OCI-LY1 (cell line): Measurements from ENCODE around the gene DGCR2.

ENCODE experiments used
- H2AFZ ChIP-seq: fragments of 200-600 bp; sonication (generic), shearing (Covaris generic); 2 replicates; pipeline ENCODE4 v1.6.0; 2014; ENCODE audit warnings: antibody characterized with exemption, mild to moderate bottlenecking, low read length
- H3F3A ChIP-seq: fragments of 200-600 bp; sonication (generic), shearing (Covaris generic); 2 replicates; pipeline ENCODE4 v1.6.0; 2014; ENCODE audit warnings: mild to moderate bottlenecking, antibody characterized with exemption, low read length, moderate library complexity; ENCODE audit not compliant: insufficient read depth
- H3K27ac ChIP-seq: fragments of 200-600 bp; sonication (generic); 2 replicates; pipeline ENCODE4 v1.5.1; 2014; ENCODE audit warnings: low read length, mixed run types, mild to moderate bottlenecking, low read depth; ENCODE audit not compliant: poor library complexity, severe bottlenecking
- H3K27me3 ChIP-seq: fragments of 200-600 bp; sonication (generic); 2 replicates; pipeline ENCODE4 v1.6.0; 2014; ENCODE audit warnings: antibody characterized with exemption, mild to moderate bottlenecking, low read length, moderate library complexity; ENCODE audit not compliant: insufficient read depth
- H3K36me3 ChIP-seq: fragments of 200-600 bp; sonication (generic); 2 replicates; pipeline ENCODE4 v1.6.1; 2014; ENCODE audit warnings: mild to moderate bottlenecking, antibody characterized with exemption, low read length, moderate library complexity, mixed read lengths; ENCODE audit not compliant: insufficient read depth
- H3K4me1 ChIP-seq: fragments of 200-600 bp; sonication (generic); 2 replicates; pipeline ENCODE4 v1.5.1; 2014; ENCODE audit warnings: mild to moderate bottlenecking, low read length, moderate library complexity; ENCODE audit not compliant: insufficient read depth, severe bottlenecking
- H3K4me2 ChIP-seq: fragments of 200-600 bp; sonication (generic), shearing (Covaris generic); 2 replicates; pipeline ENCODE4 v1.6.1; 2014; ENCODE audit warnings: low read length
- H3K4me3 ChIP-seq: fragments of 200-600 bp; sonication (generic); 2 replicates; pipeline ENCODE4 v1.5.1; 2014; ENCODE audit warnings: low read length, low read depth, mild to moderate bottlenecking, mixed read lengths; ENCODE audit not compliant: poor library complexity, severe bottlenecking
- H3K79me2 ChIP-seq: fragments of 200-600 bp; shearing (Covaris generic); 2 replicates; pipeline ENCODE4 v1.6.1; 2016; ENCODE audit warnings: mixed run types, low read length, mixed read lengths; ENCODE audit not compliant: insufficient read depth
- H3K9ac ChIP-seq: fragments of 200-600 bp; sonication (generic), shearing (Covaris generic); 2 replicates; pipeline ENCODE4 v1.6.1; 2014; ENCODE audit warnings: mild to moderate bottlenecking, low read length, mixed read lengths
- H3K9me2 ChIP-seq: fragments of 200-600 bp; sonication (generic), shearing (Covaris generic); 2 replicates; pipeline ENCODE4 v1.6.1; 2014; ENCODE audit warnings: low read depth, mild to moderate bottlenecking, low read length, mixed read lengths
- H3K9me3 ChIP-seq: fragments of 200-600 bp; shearing (Covaris generic); 2 replicates; pipeline ENCODE4 v1.6.1; 2014; ENCODE audit warnings: low read length, mixed read lengths
- H4K20me1 ChIP-seq: fragments of 200-600 bp; sonication (generic), shearing (Covaris generic); 2 replicates; pipeline ENCODE4 v1.6.0; 2016; ENCODE audit warnings: mild to moderate bottlenecking, low read length; ENCODE audit not compliant: insufficient read depth
- EZH2 ChIP-seq: fragments of 200-600 bp; sonication (generic), shearing (Covaris generic); IDR thresholded peaks from 2 replicates; pipeline ENCODE4 v1.8.0; 2017; ENCODE audit warnings: borderline replicate concordance, mixed run types, mild to moderate bottlenecking, antibody characterized with exemption, low read length, moderate library complexity, mixed read lengths
- TF ChIP-seq, protein P1 (sequence below): fragments of 200-600 bp; sonication (generic), shearing (Covaris generic); IDR thresholded peaks from 2 replicates; pipeline ENCODE4 v1.5.1; 2017; ENCODE audit warnings: mild to moderate bottlenecking, antibody characterized with exemption, low read length, moderate library complexity, mixed read lengths

The DGCR2 gene

DNA sequence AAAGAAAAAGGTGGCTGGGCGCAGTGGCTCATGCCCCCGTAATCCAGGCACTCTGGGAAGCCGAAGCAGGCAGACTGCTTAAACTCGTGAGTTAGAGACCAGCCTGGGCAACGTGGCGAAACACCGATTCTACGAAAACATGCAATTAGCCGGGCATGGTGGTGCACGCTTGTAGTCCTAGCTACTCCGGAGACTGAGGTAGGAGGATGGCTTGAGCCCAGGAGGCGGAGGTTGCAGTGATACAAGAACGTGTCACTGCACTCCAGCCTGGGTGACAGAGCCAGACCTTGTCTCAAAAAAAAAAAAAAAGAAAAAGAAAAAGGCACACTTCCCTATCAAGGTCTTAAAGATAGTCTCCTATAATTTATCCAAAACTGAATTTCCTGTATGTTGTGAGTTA, 39.4 kb downstream of the DGCR2 start:
- Histone ChIP-seq H3K4me2 (no peak overlapping the region), H2AFZ (no peak overlapping the region), H3K9me2 (no peaks in the 10 kb centered on the region), H3K79me2 (no peaks in the 10 kb centered on the region), H3K27me3 (no peaks in the 10 kb centered on the region), H3K4me3 (no peak overlapping the region), H4K20me1 (no peaks in the 10 kb centered on the region), H3K9ac (no peak overlapping the region), H3K36me3 (peaks cover 25% of the 10 kb centered on the region; the same call in 1 of the 2 replicates), H3K4me1 (peaks cover 16% of the 10 kb centered on the region), H3K27ac (no peak overlapping the region), H3F3A (no peaks in the 10 kb centered on the region), H3K9me3 (no peaks in the 10 kb centered on the region)
- TF ChIP-seq, protein P1, sequence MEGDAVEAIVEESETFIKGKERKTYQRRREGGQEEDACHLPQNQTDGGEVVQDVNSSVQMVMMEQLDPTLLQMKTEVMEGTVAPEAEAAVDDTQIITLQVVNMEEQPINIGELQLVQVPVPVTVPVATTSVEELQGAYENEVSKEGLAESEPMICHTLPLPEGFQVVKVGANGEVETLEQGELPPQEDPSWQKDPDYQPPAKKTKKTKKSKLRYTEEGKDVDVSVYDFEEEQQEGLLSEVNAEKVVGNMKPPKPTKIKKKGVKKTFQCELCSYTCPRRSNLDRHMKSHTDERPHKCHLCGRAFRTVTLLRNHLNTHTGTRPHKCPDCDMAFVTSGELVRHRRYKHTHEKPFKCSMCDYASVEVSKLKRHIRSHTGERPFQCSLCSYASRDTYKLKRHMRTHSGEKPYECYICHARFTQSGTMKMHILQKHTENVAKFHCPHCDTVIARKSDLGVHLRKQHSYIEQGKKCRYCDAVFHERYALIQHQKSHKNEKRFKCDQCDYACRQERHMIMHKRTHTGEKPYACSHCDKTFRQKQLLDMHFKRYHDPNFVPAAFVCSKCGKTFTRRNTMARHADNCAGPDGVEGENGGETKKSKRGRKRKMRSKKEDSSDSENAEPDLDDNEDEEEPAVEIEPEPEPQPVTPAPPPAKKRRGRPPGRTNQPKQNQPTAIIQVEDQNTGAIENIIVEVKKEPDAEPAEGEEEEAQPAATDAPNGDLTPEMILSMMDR, result no peak
- no peak for TF ChIP-seq EZH2

DNA sequence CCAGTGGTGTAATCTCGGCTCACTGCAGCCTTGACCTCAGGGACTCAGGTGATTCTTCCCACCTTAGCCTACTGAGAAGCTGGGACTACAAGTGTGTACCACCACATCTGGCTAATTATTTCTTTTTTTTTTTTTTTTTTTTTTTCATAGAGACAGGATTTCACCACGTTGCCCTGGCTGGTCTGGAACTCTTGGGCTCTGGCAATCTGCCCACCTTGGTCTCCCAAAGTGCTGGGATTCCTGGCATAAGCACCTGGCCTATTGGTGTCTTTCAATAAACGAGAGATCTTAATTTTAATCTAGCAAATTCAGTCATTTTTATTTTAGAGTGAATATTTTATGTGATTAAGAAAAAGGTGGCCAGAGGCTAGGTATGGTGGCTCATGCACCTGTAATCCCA, 40.1 kb downstream of the DGCR2 start:
- Histone ChIP-seq H3F3A (no peaks in the 10 kb centered on the region), H3K9me2 (no peaks in the 10 kb centered on the region), H3K79me2 (no peaks in the 10 kb centered on the region), H3K36me3 (peaks cover 24% of the 10 kb centered on the region; the same call in 1 of the 2 replicates), H3K4me3 (no peak overlapping the region), H3K27me3 (no peaks in the 10 kb centered on the region), H3K9me3 (no peaks in the 10 kb centered on the region), H3K4me1 (peaks cover 16% of the 10 kb centered on the region), H3K4me2 (no peak overlapping the region), H2AFZ (no peak overlapping the region), H4K20me1 (no peaks in the 10 kb centered on the region), H3K27ac (no peak overlapping the region), H3K9ac (no peak overlapping the region)
- TF ChIP-seq, protein P1, result no peak

DNA sequence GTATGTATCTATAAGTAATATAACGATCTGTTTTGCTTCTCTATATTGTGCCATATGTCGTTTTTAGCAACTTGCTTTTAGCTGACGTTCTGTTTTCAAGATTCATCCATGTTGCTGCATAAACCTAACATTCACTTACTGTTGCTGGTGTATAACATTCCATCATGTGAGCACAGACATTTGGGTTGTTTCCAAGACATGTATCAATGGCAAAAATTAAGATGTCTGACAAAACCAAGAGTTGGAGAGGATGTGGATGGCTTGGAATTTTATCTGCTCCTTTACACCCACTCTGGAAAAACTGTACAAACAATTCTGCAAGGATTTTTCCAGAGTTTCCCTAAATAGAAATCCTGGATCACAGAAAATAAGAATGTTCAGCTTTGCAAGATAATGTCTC, 40.9 kb downstream of the DGCR2 start:
- H2AFZ ChIP-seq, result no peak overlapping the region
- no peak overlapping the region for H3K4me3 ChIP-seq
- H3K9me2 ChIP-seq, result no peaks in the 10 kb centered on the region
- no peaks in the 10 kb centered on the region for H3K9me3 ChIP-seq
- H3K4me1 ChIP-seq, result peaks cover 13% of the 10 kb centered on the region
- no peak for TF ChIP-seq EZH2
- TF ChIP-seq, protein P1, result no peak
- no peaks in the 10 kb centered on the region for H3K79me2 ChIP-seq
- peaks cover 24% of the 10 kb centered on the region; the same call in 1 of the 2 replicates for H3K36me3 ChIP-seq
- no peaks in the 10 kb centered on the region for H4K20me1 ChIP-seq
- no peak overlapping the region for H3K9ac ChIP-seq
- H3K27ac ChIP-seq, result no peak overlapping the region
- no peaks in the 10 kb centered on the region for H3K27me3 ChIP-seq
- H3K4me2 ChIP-seq, result no peak overlapping the region
- no peaks in the 10 kb centered on the region for H3F3A ChIP-seq
